IPS-15b (cell line): ENCODE measurements around the gene DLL1.

Source experiments
- H3K27me3 ChIP-seq: one replicate; pipeline ENCODE4 v1.6.1; 2013; ENCODE audit warnings: low read length; ENCODE audit not compliant: control insufficient read depth, insufficient read depth
- H3K36me3 ChIP-seq: one replicate; pipeline ENCODE4 v1.6.1; 2013; ENCODE audit warnings: low read length; ENCODE audit not compliant: control insufficient read depth, insufficient read depth
- H3K4me1 ChIP-seq: one replicate; pipeline ENCODE4 v1.6.1; 2013; ENCODE audit warnings: mild to moderate bottlenecking, low read length; ENCODE audit not compliant: control insufficient read depth, insufficient read depth
- H3K4me3 ChIP-seq: one replicate; pipeline ENCODE4 v1.5.1; 2013; ENCODE audit warnings: low read depth, low read length
- H3K9ac ChIP-seq: one replicate; pipeline ENCODE4 v1.6.1; 2013; ENCODE audit warnings: low read depth, mild to moderate bottlenecking, low read length
- H3K9me3 ChIP-seq: one replicate; pipeline ENCODE4 v1.6.1; 2013; ENCODE audit warnings: mild to moderate bottlenecking, low read length; ENCODE audit not compliant: control insufficient read depth, insufficient read depth

The DLL1 gene

DNA sequence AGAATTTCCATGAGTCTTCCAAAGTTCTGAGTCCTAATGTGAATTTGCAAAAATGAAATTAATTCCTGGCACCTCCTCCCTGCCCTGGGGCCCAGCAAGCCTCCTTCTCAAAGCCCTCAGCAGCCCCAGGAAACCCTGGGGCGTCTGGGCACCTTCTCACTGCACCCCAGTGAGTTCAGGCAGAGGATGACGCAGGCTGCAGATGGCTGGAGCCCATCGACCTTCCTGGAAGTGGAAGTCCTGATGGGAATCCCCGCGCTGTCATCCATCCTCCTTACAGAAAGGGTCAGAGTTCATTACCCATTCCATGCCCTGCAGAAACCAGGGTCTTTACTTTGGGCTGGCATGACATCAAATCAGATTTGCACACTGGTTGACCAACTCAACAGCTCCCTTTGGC lies 31.6 kb downstream of the DLL1 start:
- H3K27me3 ChIP-seq, result no peaks in the 10 kb centered on the region
- H3K9ac ChIP-seq, result no peak overlapping the region
- H3K4me1 ChIP-seq, result no peaks in the 10 kb centered on the region
- no peaks in the 10 kb centered on the region for H3K36me3 ChIP-seq
- H3K9me3 ChIP-seq, result no peaks in the 10 kb centered on the region
- no peak overlapping the region for H3K4me3 ChIP-seq

GRCh38 chr6:170258407-170258806 lies 32.5 kb downstream of the DLL1 start:
- H3K4me1 ChIP-seq, result no peaks in the 10 kb centered on the region
- H3K36me3 ChIP-seq, result no peaks in the 10 kb centered on the region
- no peak overlapping the region for H3K4me3 ChIP-seq
- H3K9me3 ChIP-seq, result no peaks in the 10 kb centered on the region
- H3K9ac ChIP-seq, result no peak overlapping the region
- H3K27me3 ChIP-seq, result no peaks in the 10 kb centered on the region

GRCh38 chr6:170257376-170257775 lies 33.5 kb downstream of the DLL1 start:
- no peaks in the 10 kb centered on the region for H3K4me1 ChIP-seq
- H3K4me3 ChIP-seq, result no peak overlapping the region
- no peaks in the 10 kb centered on the region for H3K36me3 ChIP-seq
- H3K9me3 ChIP-seq, result no peaks in the 10 kb centered on the region
- no peak overlapping the region for H3K9ac ChIP-seq
- no peaks in the 10 kb centered on the region for H3K27me3 ChIP-seq

DNA sequence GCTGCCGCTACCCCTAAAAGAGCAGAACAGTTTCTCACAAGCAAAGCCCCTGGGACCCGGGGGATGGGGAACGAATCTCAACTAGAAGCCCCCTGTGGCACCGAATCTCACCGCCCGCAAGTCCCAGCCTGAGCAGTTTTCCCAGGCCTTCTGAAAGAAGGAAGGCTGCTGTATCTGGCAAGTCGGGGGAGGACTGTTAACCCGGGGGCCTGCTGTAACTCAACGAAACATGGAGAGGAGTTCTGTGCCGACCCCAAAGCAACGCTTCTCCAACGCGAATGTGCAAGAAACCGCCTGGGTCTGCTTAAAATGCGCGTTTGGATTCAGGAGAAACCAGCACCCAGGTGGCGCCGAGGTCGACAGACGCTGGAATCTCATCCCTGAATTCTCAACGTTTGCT lies 34.2 kb downstream of the DLL1 start:
- Histone ChIP-seq H3K27me3 (no peaks in the 10 kb centered on the region), H3K4me1 (no peaks in the 10 kb centered on the region), H3K9me3 (no peaks in the 10 kb centered on the region), H3K9ac (no peak overlapping the region), H3K4me3 (no peak overlapping the region), H3K36me3 (no peaks in the 10 kb centered on the region)

- Histone ChIP-seq H3K9ac (no peak overlapping the region), H3K4me3 (no peak overlapping the region), H3K4me1 (no peaks in the 10 kb centered on the region), H3K36me3 (no peaks in the 10 kb centered on the region), H3K9me3 (no peaks in the 10 kb centered on the region), H3K27me3 (no peaks in the 10 kb centered on the region)
Observed at GRCh38 chr6:170255426-170256125, 35.3 kb downstream of the DLL1 start.

- Histone ChIP-seq H3K4me1 (no peaks in the 10 kb centered on the region), H3K27me3 (no peaks in the 10 kb centered on the region), H3K9ac (no peak overlapping the region), H3K36me3 (no peaks in the 10 kb centered on the region), H3K4me3 (no peak overlapping the region), H3K9me3 (no peaks in the 10 kb centered on the region)
Observed at GRCh38 chr6:170254315-170255213, 36.3 kb downstream of the DLL1 start.

- Histone ChIP-seq H3K9ac (no peak overlapping the region), H3K9me3 (no peaks in the 10 kb centered on the region), H3K4me3 (no peak overlapping the region), H3K36me3 (no peaks in the 10 kb centered on the region), H3K4me1 (no peaks in the 10 kb centered on the region), H3K27me3 (no peaks in the 10 kb centered on the region)
Observed at GRCh38 chr6:170253910-170254269, 37.0 kb downstream of the DLL1 start.

- no peaks in the 10 kb centered on the region for H3K4me1 ChIP-seq
- H3K27me3 ChIP-seq, result no peaks in the 10 kb centered on the region
- no peaks in the 10 kb centered on the region for H3K9me3 ChIP-seq
- H3K9ac ChIP-seq, result no peak overlapping the region
- H3K4me3 ChIP-seq, result no peak overlapping the region
- H3K36me3 ChIP-seq, result no peaks in the 10 kb centered on the region
Observed at GRCh38 chr6:170253226-170253909, 37.5 kb downstream of the DLL1 start.

GRCh38 chr6:170251776-170252571 lies 38.9 kb downstream of the DLL1 start:
- Histone ChIP-seq H3K4me1 (no peaks in the 10 kb centered on the region), H3K9ac (no peak overlapping the region), H3K4me3 (no peak overlapping the region), H3K27me3 (no peaks in the 10 kb centered on the region), H3K36me3 (no peaks in the 10 kb centered on the region), H3K9me3 (no peaks in the 10 kb centered on the region)

DNA sequence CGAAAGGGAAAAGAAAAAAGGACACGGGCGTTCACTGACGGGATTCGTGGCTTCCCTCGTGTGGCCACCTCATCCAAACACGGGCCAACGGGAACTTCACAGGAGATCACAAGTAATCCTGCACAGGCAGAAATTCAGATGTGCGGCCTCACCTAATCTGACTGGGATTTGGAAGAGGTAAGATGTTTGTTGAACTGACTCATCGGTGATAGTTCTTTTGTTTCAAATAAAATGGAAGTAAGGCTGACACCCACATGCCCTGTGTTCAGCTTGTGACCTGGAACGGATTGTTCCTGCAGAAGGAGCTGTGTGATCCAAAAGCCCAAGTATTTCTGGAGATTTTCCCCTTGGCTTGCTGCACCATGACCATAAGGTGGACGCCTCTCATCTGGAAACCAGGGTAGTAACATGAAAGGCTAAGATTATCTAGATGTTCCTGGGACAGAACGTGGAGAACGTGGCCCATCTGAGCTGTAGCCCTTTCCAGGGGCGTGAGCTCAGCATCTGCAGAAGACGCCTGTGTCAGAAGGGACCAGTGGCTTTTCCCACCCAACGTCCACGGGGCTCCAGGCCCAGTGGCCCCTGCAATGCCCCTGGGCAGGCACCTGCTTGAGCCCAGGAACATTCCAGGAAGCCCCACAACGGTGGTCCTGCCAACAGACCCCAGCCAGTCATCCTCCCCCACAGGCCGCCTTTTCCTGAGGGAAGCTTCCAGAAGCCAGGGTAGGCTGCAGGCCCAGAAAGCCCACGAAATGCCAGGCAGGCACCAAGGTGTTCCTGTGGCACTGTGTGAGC lies 39.7 kb downstream of the DLL1 start:
- H3K36me3 ChIP-seq, result no peaks in the 10 kb centered on the region
- no peaks in the 10 kb centered on the region for H3K27me3 ChIP-seq
- H3K4me3 ChIP-seq, result no peak overlapping the region
- H3K4me1 ChIP-seq, result no peaks in the 10 kb centered on the region
- H3K9me3 ChIP-seq, result no peaks in the 10 kb centered on the region
- no peak overlapping the region for H3K9ac ChIP-seq

DNA sequence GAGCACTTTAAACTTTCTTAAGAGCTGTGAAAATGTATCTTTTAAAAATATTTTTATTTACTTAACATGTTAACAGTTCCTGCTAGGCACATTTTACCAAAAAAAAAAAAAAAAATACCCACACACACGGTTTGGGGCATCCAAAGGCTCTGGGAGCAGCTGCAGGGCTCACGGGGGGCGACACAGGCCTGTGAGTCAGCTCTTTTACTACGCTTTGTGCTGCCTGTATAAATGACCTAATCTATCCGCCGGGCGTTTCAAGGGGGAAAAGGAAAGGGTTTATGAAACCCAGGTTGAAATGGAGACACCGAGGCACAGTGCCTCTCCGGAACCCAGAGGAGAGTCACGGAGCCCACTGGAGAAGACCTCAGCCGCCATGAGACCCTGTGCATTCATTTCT lies 40.4 kb downstream of the DLL1 start:
- H3K9me3 ChIP-seq, result no peaks in the 10 kb centered on the region
- H3K4me1 ChIP-seq, result no peaks in the 10 kb centered on the region
- no peaks in the 10 kb centered on the region for H3K36me3 ChIP-seq
- H3K9ac ChIP-seq, result no peak overlapping the region
- no peak overlapping the region for H3K4me3 ChIP-seq
- H3K27me3 ChIP-seq, result no peaks in the 10 kb centered on the region
